ENCODE measurements around the gene S100A7A.

- no peak for TF ChIP-seq CTBP1 (IDR thresholded peaks at IDR 0.05; ENCODE audit: borderline replicate concordance)
- TF ChIP-seq, protein P1, sequence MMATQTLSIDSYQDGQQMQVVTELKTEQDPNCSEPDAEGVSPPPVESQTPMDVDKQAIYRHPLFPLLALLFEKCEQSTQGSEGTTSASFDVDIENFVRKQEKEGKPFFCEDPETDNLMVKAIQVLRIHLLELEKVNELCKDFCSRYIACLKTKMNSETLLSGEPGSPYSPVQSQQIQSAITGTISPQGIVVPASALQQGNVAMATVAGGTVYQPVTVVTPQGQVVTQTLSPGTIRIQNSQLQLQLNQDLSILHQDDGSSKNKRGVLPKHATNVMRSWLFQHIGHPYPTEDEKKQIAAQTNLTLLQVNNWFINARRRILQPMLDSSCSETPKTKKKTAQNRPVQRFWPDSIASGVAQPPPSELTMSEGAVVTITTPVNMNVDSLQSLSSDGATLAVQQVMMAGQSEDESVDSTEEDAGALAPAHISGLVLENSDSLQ (IDR thresholded peaks at IDR 0.05), result no peak
- TF ChIP-seq BHLHE40 (IDR thresholded peaks at IDR 0.05; ENCODE audit: borderline replicate concordance), result no peak
- no peak for TF ChIP-seq FOXK2 (IDR thresholded peaks at IDR 0.05)
- TF ChIP-seq SP1 (IDR thresholded peaks at IDR 0.05), result no peak
- TF ChIP-seq SUZ12 (IDR thresholded peaks at IDR 0.05), result no peak
- TF ChIP-seq FOXA1 (IDR thresholded peaks at IDR 0.05), result no peak
- TF ChIP-seq ARNT (IDR thresholded peaks at IDR 0.05), result no peak
- no peak for TF ChIP-seq NFRKB (IDR thresholded peaks at IDR 0.05)
Measured at GRCh38 chr1:153395776-153396175, 20.5 kb upstream of the S100A7A start.

All from HEK293T (cell line).